Activated CD4-positive, alpha-beta T cell treated with anti-CD3 and anti-CD28 coated beads, Interleukin-2, Interleukin-4, amounts not matched to agents 100 ng/mL and 50 ng/mL, durations not matched to agents 16 hours and 8 hours (primary cell): Measurements from ENCODE around the gene AACS.
"Not testable (repeated sequence)": the region's sequence is repeated elsewhere in the genome, so short reads cannot be mapped to it uniquely, and the experiment has no call there.

Experiments
- DNase-seq: peaks from one replicate; pipeline ENCODE4 v3.0.0-alpha.2; 2020; ENCODE audit warnings: low spot score

The AACS gene

GRCh38 chr12:125056306-125056705 lies 8.9 kb upstream of the AACS start:
- no peak for DNase-seq

- DNase-seq, result no peak
Measured at GRCh38 chr12:125057708-125058107, 7.5 kb upstream of the AACS start.

GRCh38 chr12:125061229-125061628 lies 4.0 kb upstream of the AACS start:
- DNase-seq, result no peak

- DNase-seq, result not testable (repeated sequence)
Measured at GRCh38 chr12:125063522-125063921, 1.7 kb upstream of the AACS start.

GRCh38 chr12:125064492-125064891 lies 743 bp upstream of the AACS start:
- no peak for DNase-seq

GRCh38 chr12:125065919-125066570 lies 810 bp downstream of the AACS start:
- no peak for DNase-seq

- no peak for DNase-seq
Measured at GRCh38 chr12:125068391-125068790, 3.2 kb downstream of the AACS start.

- no peak for DNase-seq
Measured at GRCh38 chr12:125069616-125070015, 4.4 kb downstream of the AACS start.

GRCh38 chr12:125070112-125070511 lies 4.9 kb downstream of the AACS start:
- no peak for DNase-seq

- DNase-seq, result no peak
Measured at GRCh38 chr12:125070661-125071390, 5.6 kb downstream of the AACS start.

- no peak for DNase-seq
Measured at GRCh38 chr12:125071456-125071855, 6.2 kb downstream of the AACS start.

- no peak for DNase-seq
Measured at GRCh38 chr12:125072496-125072895, 7.3 kb downstream of the AACS start.

- not testable (repeated sequence) for DNase-seq
Measured at GRCh38 chr12:125074294-125074693, 9.1 kb downstream of the AACS start.

- DNase-seq, result no peak
Measured at GRCh38 chr12:125076103-125076502, 10.9 kb downstream of the AACS start.

- no peak for DNase-seq
Measured at GRCh38 chr12:125079084-125079483, 13.8 kb downstream of the AACS start.

GRCh38 chr12:125079648-125080645 lies 14.7 kb downstream of the AACS start:
- no peak for DNase-seq

GRCh38 chr12:125081427-125081826 lies 16.2 kb downstream of the AACS start:
- no peak for DNase-seq

- no peak for DNase-seq
Measured at GRCh38 chr12:125083072-125083471, 17.8 kb downstream of the AACS start.

- not testable (repeated sequence) for DNase-seq
Measured at GRCh38 chr12:125088199-125088598, 23.0 kb downstream of the AACS start.

GRCh38 chr12:125089083-125089482 lies 23.8 kb downstream of the AACS start:
- no peak for DNase-seq

GRCh38 chr12:125089626-125090025 lies 24.4 kb downstream of the AACS start:
- no peak for DNase-seq

- DNase-seq, result no peak
Measured at GRCh38 chr12:125090437-125090836, 25.2 kb downstream of the AACS start.

GRCh38 chr12:125091401-125091800 lies 26.2 kb downstream of the AACS start:
- DNase-seq, result no peak
